Chondrocyte (in vitro differentiated cells): ENCODE data around the gene RNF213. TPM values are rescaled to one million over a fixed set of nuclear protein-coding genes. Genes with fewer than 3 reads are reported as not detected.

Experiments
- DNase-seq: peaks from one replicate; pipeline ENCODE4 v3.0.0; 2021; ENCODE audit warnings: mixed read lengths, low spot score
- H3K27ac Mint-ChIP-seq: one replicate; pipeline ENCODE4 v1.8.0; 2021; ENCODE audit warnings: mild to moderate bottlenecking, moderate library complexity, mixed read lengths; ENCODE audit not compliant: unreplicated experiment
- H3K27me3 Mint-ChIP-seq: 2 replicates; pipeline ENCODE4 v1.8.0; 2021; ENCODE audit warnings: low read depth, mixed read lengths
- H3K36me3 Mint-ChIP-seq: 2 replicates; pipeline ENCODE4 v1.8.0; 2021; ENCODE audit warnings: low read depth, mixed read lengths
- H3K4me1 Mint-ChIP-seq: 2 replicates; pipeline ENCODE4 v1.8.0; 2021; ENCODE audit warnings: low read depth, mild to moderate bottlenecking, mixed read lengths
- H3K4me3 Mint-ChIP-seq: one replicate; pipeline ENCODE4 v1.8.0; 2021; ENCODE audit warnings: mild to moderate bottlenecking, moderate library complexity, mixed read lengths; ENCODE audit not compliant: unreplicated experiment
- H3K9me3 Mint-ChIP-seq: 2 replicates; pipeline ENCODE4 v1.8.0; 2021; ENCODE audit warnings: low read depth, mixed read lengths
- CTCF ChIP-seq: fragments of 200-600 bp; sonication (generic); IDR thresholded peaks from 2 replicates; pipeline ENCODE4 v1.5.0; 2021; ENCODE audit warnings: antibody characterized with exemption, mild to moderate bottlenecking, moderate library complexity
- total RNA-seq: library from RNA; stranded (reverse); gene quantifications from 3 replicates; pipeline ENCODE4 v1.2.1, GENCODE V29; 2021

Gene RNF213
- total RNA-seq, 1 donor from 2014 or later = 73.2 TPM

GRCh38 chr17:80360396-80360795 lies 99.7 kb downstream of the RNF213 start:
- Mint-ChIP-seq H3K4me1 (no peaks in the 10 kb centered on the region), H3K27me3 (no peaks in the 10 kb centered on the region), H3K4me3 (no peak overlapping the region), H3K36me3 (peaks cover 59% of the 10 kb centered on the region), H3K9me3 (no peaks in the 10 kb centered on the region), H3K27ac (no peak overlapping the region)
- peak; percentile 49 for DNase-seq
- TF ChIP-seq CTCF = no peak

- H3K36me3 Mint-ChIP-seq = peaks cover 54% of the 10 kb centered on the region
- peak; percentile 47 for DNase-seq
- peak; percentile 60 for TF ChIP-seq CTCF
- H3K4me3 Mint-ChIP-seq = no peak overlapping the region
- H3K9me3 Mint-ChIP-seq = no peaks in the 10 kb centered on the region
- no peaks in the 10 kb centered on the region for H3K27me3 Mint-ChIP-seq
- H3K27ac Mint-ChIP-seq = peak overlapping the region; percentile 27
- H3K4me1 Mint-ChIP-seq = no peaks in the 10 kb centered on the region
These were observed 101.0 kb downstream of the RNF213 start for GRCh38 chr17:80361495-80362220.

GRCh38 chr17:80362428-80363119 lies 101.9 kb downstream of the RNF213 start:
- no peak overlapping the region for H3K27ac Mint-ChIP-seq
- no peaks in the 10 kb centered on the region for H3K4me1 Mint-ChIP-seq
- H3K4me3 Mint-ChIP-seq = no peak overlapping the region
- peaks cover 52% of the 10 kb centered on the region for H3K36me3 Mint-ChIP-seq
- no peak for TF ChIP-seq CTCF
- H3K9me3 Mint-ChIP-seq = no peaks in the 10 kb centered on the region
- DNase-seq = peak; percentile 57
- no peaks in the 10 kb centered on the region for H3K27me3 Mint-ChIP-seq

- TF ChIP-seq CTCF = no peak
- peak; percentile 51 for DNase-seq
- Mint-ChIP-seq H3K4me3 (no peak overlapping the region), H3K27ac (no peak overlapping the region), H3K27me3 (no peaks in the 10 kb centered on the region), H3K36me3 (peaks cover 55% of the 10 kb centered on the region), H3K9me3 (no peaks in the 10 kb centered on the region), H3K4me1 (no peaks in the 10 kb centered on the region)
These were observed 102.5 kb downstream of the RNF213 start for GRCh38 chr17:80363120-80363515.

- no peak overlapping the region for H3K27ac Mint-ChIP-seq
- H3K27me3 Mint-ChIP-seq = no peaks in the 10 kb centered on the region
- peaks cover 53% of the 10 kb centered on the region for H3K36me3 Mint-ChIP-seq
- peak; percentile 86 for DNase-seq
- H3K9me3 Mint-ChIP-seq = no peaks in the 10 kb centered on the region
- no peak for TF ChIP-seq CTCF
- H3K4me3 Mint-ChIP-seq = no peak overlapping the region
- H3K4me1 Mint-ChIP-seq = no peaks in the 10 kb centered on the region
These were observed 103.0 kb downstream of the RNF213 start for GRCh38 chr17:80363518-80364090.
